H1 (cell line): Measurements from ENCODE around the gene MBTPS1. TPM values are rescaled to one million over a fixed set of nuclear protein-coding genes. Genes with fewer than 3 reads are reported as not detected.

Experiments
- CTCF ChIA-PET: fragments of 300-600 bp; sonication (Branson Sonifier 250); formaldehyde crosslinking; loops from one replicate; lab custom pipeline; 2021; ENCODE audit not compliant: partially characterized antibody; lab: Charles Lee
- POLR2A ChIA-PET: fragments of 300-600 bp; sonication (Branson Sonifier 250); formaldehyde crosslinking; loops from one replicate; lab custom pipeline; 2021; ENCODE audit warnings: inconsistent platforms; ENCODE audit not compliant: partially characterized antibody; lab: Charles Lee
- DNase-seq, 2 experiments: peaks; one replicate each; pipeline versions ENCODE4 v3.0.0 to v3.0.0-alpha.2; 2010 to 2022; ENCODE audit warnings: low spot score in 2 of 2, low read depth in 1 of 2, mixed read lengths in 1 of 2
- FAIRE-seq: peaks from 2 replicates; lab custom pipeline; 2011; peaks lifted over from hg19 to GRCh38; lab: Jason Lieb, UNC
- H2AFZ ChIP-seq: 2 replicates; pipeline ENCODE4 v1.8.1; 2012; ENCODE audit warnings: low read length, inconsistent platforms
- H2AK5ac ChIP-seq: 2 replicates; pipeline ENCODE4 v1.6.1; 2013; ENCODE audit warnings: low read depth, low read length
- H2BK120ac ChIP-seq: replicated peaks from 2 replicates; pipeline ENCODE3; 2013; ENCODE audit warnings: low read depth, low read length, inconsistent platforms
- H2BK12ac ChIP-seq: 2 replicates; pipeline ENCODE4 v1.6.1; 2013; ENCODE audit warnings: low read depth, low read length
- H2BK15ac ChIP-seq: 2 replicates; pipeline ENCODE4 v1.6.1; 2013; ENCODE audit warnings: low read length
- H2BK20ac ChIP-seq: 2 replicates; pipeline ENCODE4 v1.6.1; 2013; ENCODE audit warnings: low read length
- H2BK5ac ChIP-seq: 2 replicates; pipeline ENCODE4 v1.6.1; 2013; ENCODE audit warnings: low read depth, low read length
- H3K14ac ChIP-seq: 2 replicates; pipeline ENCODE4 v1.6.1; 2013; ENCODE audit warnings: inconsistent platforms; ENCODE audit not compliant: insufficient read length
- H3K18ac ChIP-seq: 2 replicates; pipeline ENCODE4 v1.6.1; 2013; ENCODE audit warnings: low read length; ENCODE audit errors: extremely low read depth
- H3K23ac ChIP-seq: 2 replicates; pipeline ENCODE4 v1.6.1; 2013; ENCODE audit warnings: inconsistent platforms; ENCODE audit not compliant: insufficient read length
- H3K23me2 ChIP-seq: 2 replicates; pipeline ENCODE4 v1.6.1; 2013; ENCODE audit warnings: low read depth, low read length
- H3K27ac ChIP-seq: 2 replicates; pipeline ENCODE4 v1.6.1; 2011; ENCODE audit warnings: low read depth, low read length, inconsistent platforms
- H3K27me3 ChIP-seq, 4 experiments: replicated peaks in 1 of 4; 1 replicate in 1 of 4; 2 replicates in 3 of 4; pipeline versions ENCODE4 v1.6.1 to v1.8.1; 2011 to 2013; ENCODE audit warnings: low read length in 3 of 4, mild to moderate bottlenecking in 3 of 4, inconsistent platforms in 2 of 4, mixed read lengths in 2 of 4, moderate library complexity in 1 of 4; ENCODE audit not compliant: control insufficient read depth in 3 of 4, insufficient read depth in 3 of 4; ENCODE audit errors: extremely low read depth in 1 of 4
- H3K36me3 ChIP-seq, 4 experiments: 2 replicates each; pipeline versions ENCODE4 v1.6.1 to v1.8.1; 2011 to 2013; ENCODE audit warnings: mild to moderate bottlenecking in 4 of 4, low read length in 3 of 4, moderate library complexity in 2 of 4, control low read depth in 1 of 4, inconsistent platforms in 1 of 4; ENCODE audit not compliant: insufficient read depth in 4 of 4, control insufficient read depth in 2 of 4
- H3K4ac ChIP-seq: replicated peaks from 2 replicates; pipeline ENCODE3; 2013; ENCODE audit warnings: low read length, low read depth, mixed read lengths, inconsistent platforms; ENCODE audit not compliant: insufficient read length
- H3K4me1 ChIP-seq, 4 experiments: replicated peaks in 1 of 4; 1 replicate in 1 of 4; 2 replicates in 3 of 4; pipeline versions ENCODE4 v1.6.1 to v1.8.1; 2011 to 2013; ENCODE audit warnings: low read length in 3 of 4, inconsistent platforms in 2 of 4, mixed read lengths in 1 of 4; ENCODE audit not compliant: insufficient read depth in 4 of 4, control insufficient read depth in 3 of 4
- H3K4me2 ChIP-seq, 2 experiments: 2 replicates each; pipeline versions ENCODE4 v1.6.1 to v1.8.1; 2011 to 2013; ENCODE audit warnings: low read depth in 2 of 2, low read length in 2 of 2, control low read depth in 1 of 2, inconsistent platforms in 1 of 2, mild to moderate bottlenecking in 1 of 2; ENCODE audit not compliant: insufficient read depth in 1 of 2
- H3K4me3 ChIP-seq, 4 experiments: fragments of 200-600, 300-600 bp in 1 of 4; sonication (generic), shearing (Covaris generic), sonication (Bioruptor Twin) in 1 of 4; 2 replicates each; pipeline versions ENCODE4 v1.5.1 to v1.8.1; 2011 to 2016; ENCODE audit warnings: low read length in 4 of 4, low read depth in 3 of 4, control low read depth in 2 of 4, inconsistent platforms in 2 of 4, mild to moderate bottlenecking in 2 of 4, mixed read lengths in 1 of 4, moderate library complexity in 1 of 4; ENCODE audit not compliant: insufficient read depth in 2 of 4; ENCODE audit errors: extremely low read depth in 1 of 4
- H3K56ac ChIP-seq: replicated peaks from 2 replicates; pipeline ENCODE3; 2013; ENCODE audit warnings: low read depth, mild to moderate bottlenecking, mixed read lengths, low read length, inconsistent platforms; ENCODE audit not compliant: insufficient read length
- H3K79me1 ChIP-seq: 2 replicates; pipeline ENCODE4 v1.6.1; 2013; ENCODE audit warnings: low read depth, low read length, control low read depth
- H3K79me2 ChIP-seq, 2 experiments: 2 replicates each; pipeline versions ENCODE4 v1.6.1 to v1.8.1; 2012 to 2013; ENCODE audit warnings: low read length in 2 of 2, mild to moderate bottlenecking in 2 of 2, inconsistent platforms in 1 of 2; ENCODE audit not compliant: insufficient read depth in 2 of 2, control insufficient read depth in 1 of 2
- H3K9ac ChIP-seq, 4 experiments: replicated peaks in 1 of 4; 1 replicate in 1 of 4; 2 replicates in 3 of 4; pipeline versions ENCODE4 v1.6.1 to v1.8.1; 2011 to 2013; ENCODE audit warnings: low read depth in 3 of 4, low read length in 3 of 4, control low read depth in 2 of 4, mild to moderate bottlenecking in 2 of 4, moderate library complexity in 2 of 4, inconsistent platforms in 1 of 4; ENCODE audit errors: extremely low read depth in 1 of 4
- H3K9me3 ChIP-seq, 2 experiments: 2 replicates each; pipeline versions ENCODE4 v1.6.1 to v1.8.1; 2012 to 2013; ENCODE audit warnings: mild to moderate bottlenecking in 2 of 2, moderate library complexity in 2 of 2, control low read depth in 1 of 2, inconsistent platforms in 1 of 2, low read depth in 1 of 2, low read length in 1 of 2, mixed read lengths in 1 of 2; ENCODE audit not compliant: insufficient read depth in 2 of 2
- H4K20me1 ChIP-seq, 2 experiments: replicated peaks in 1 of 2; 2 replicates each; pipeline versions ENCODE3 to v1.8.1; 2011 to 2013; ENCODE audit warnings: inconsistent platforms in 2 of 2, low read length in 2 of 2, mild to moderate bottlenecking in 1 of 2; ENCODE audit not compliant: insufficient read depth in 2 of 2, control insufficient read depth in 1 of 2
- H4K5ac ChIP-seq: 2 replicates; pipeline ENCODE4 v1.6.1; 2013; ENCODE audit warnings: low read length, low read depth, mixed read lengths, inconsistent platforms; ENCODE audit not compliant: insufficient read length
- H4K8ac ChIP-seq: 2 replicates; pipeline ENCODE4 v1.8.0; 2013; ENCODE audit warnings: mild to moderate bottlenecking, moderate library complexity, low read length, inconsistent platforms; ENCODE audit not compliant: insufficient read depth; ENCODE audit errors: extremely low read depth
- H4K91ac ChIP-seq: replicated peaks from 2 replicates; pipeline ENCODE3; 2013; ENCODE audit warnings: low read length, mixed read lengths, inconsistent platforms; ENCODE audit not compliant: insufficient read length
- CTCF ChIP-seq, 3 experiments: IDR thresholded peaks; 1 replicate in 2 of 3; 2 replicates in 1 of 3; pipeline versions ENCODE4 v1.5.1 to v1.6.1; 2011; ENCODE audit warnings: low read length in 3 of 3, mild to moderate bottlenecking in 3 of 3, inconsistent platforms in 2 of 3, low read depth in 1 of 3, moderate library complexity in 1 of 3; ENCODE audit not compliant: insufficient read depth in 1 of 3; ENCODE audit errors: control extremely low read depth in 1 of 3
- JUND ChIP-seq: IDR thresholded peaks from 2 replicates; pipeline ENCODE4 v1.6.1; 2011; ENCODE audit warnings: mild to moderate bottlenecking, improper control_type of control experiment, low read length
- KDM1A ChIP-seq: fragments of 200-600, 300-600 bp; sonication (generic); IDR thresholded peaks from 2 replicates; pipeline ENCODE4 v1.7.1; 2016; ENCODE audit warnings: mild to moderate bottlenecking, low read length, borderline replicate concordance
- RAD21 ChIP-seq, 2 experiments: IDR thresholded peaks in 1 of 2; conservative IDR thresholded peaks in 1 of 2; 2 replicates each; pipeline ENCODE4 v1.6.1; 2011; ENCODE audit warnings: low read depth in 2 of 2, low read length in 2 of 2, improper control_type of control experiment in 1 of 2, inconsistent platforms in 1 of 2, mild to moderate bottlenecking in 1 of 2, moderate library complexity in 1 of 2
- RBBP5 ChIP-seq: IDR thresholded peaks from 2 replicates; pipeline ENCODE4 v1.7.1; 2012; ENCODE audit warnings: low read depth, mild to moderate bottlenecking, inconsistent platforms, low read length, moderate library complexity, borderline replicate concordance
- RFX5 ChIP-seq: IDR thresholded peaks from 2 replicates; pipeline ENCODE4 v1.6.1; 2011; ENCODE audit warnings: low read depth, low read length, improper control_type of control experiment, borderline replicate concordance
- SRF ChIP-seq: IDR thresholded peaks from 2 replicates; pipeline ENCODE4 v1.6.1; 2011; ENCODE audit warnings: mild to moderate bottlenecking, low read depth, low read length, moderate library complexity
- whole genome bisulfite sequencing, 2 experiments: shearing (Covaris generic) in 1 of 2; methylation state at CpG; one replicate each; pipeline versions ENCODE4 v1.1.6 to v1.1.7; 2013 to 2015; ENCODE audit warnings: low lambda C conversion rate in 2 of 2, mixed read lengths in 2 of 2, inconsistent platforms in 1 of 2, low coverage in 1 of 2, missing lambda C conversion rate in 1 of 2; ENCODE audit not compliant: insufficient replicate concordance in 2 of 2, insufficient coverage in 1 of 2, insufficient read length in 1 of 2; ENCODE audit errors: extremely low coverage in 1 of 2, missing lambda C conversion rate in 1 of 2; 5-methylcytosine and 5-hydroxymethylcytosine counted together
- polyA plus RNA-seq, 7 experiments: library from polyadenylated mRNA; depleted of rRNA in 3 of 7; stranded (reverse) in 5 of 7; unstranded in 2 of 7; fragments of >200 nt in 5 of 7; fragments of 200-250 nt in 2 of 7; gene quantifications; 1 replicate in 5 of 7; 2 replicates in 1 of 7; 4 replicates in 1 of 7; pipeline versions ENCODE4 v1.2.1 to v1.2.3, GENCODE V29; 2011 to 2013; ENCODE audit warnings: missing spikeins in 2 of 7, mixed read lengths in 2 of 7
- total RNA-seq: library from RNA; stranded (reverse); fragmentation: NEBNext Ultra II Directional; extraction: Animal tissue kit (Norgen Biotek cat#: 25700); gene quantifications from 2 replicates; pipeline ENCODE4 v1.2.1, GENCODE V29; 2021

The MBTPS1 gene
- total and polyA plus RNA-seq, 2 of the 8 experiments (the other 6 are each of a cell fraction or from before 2014, with no cell fraction given): 30.6 to 53.3 TPM

GRCh38 chr16:84044118-84044488 lies 72.6 kb downstream of the MBTPS1 start:
- TF ChIP-seq CTCF (IDR thresholded peaks at IDR 0.05; ENCODE audit: control extremely low read depth in 1 of 3, insufficient read depth in 1 of 3, low read depth in 1 of 3, low read length in 3 of 3) (peak; percentile 61 to 76 (median 76)), JUND (no peak), SRF (no peak), RFX5 (no peak), RBBP5 (no peak), RAD21 (IDR thresholded peaks at IDR 0.05 in 1 of 2, conservative IDR thresholded peaks at IDR 0.05 in 1 of 2; ENCODE audit: low read depth in 2 of 2, low read length in 2 of 2) (peak; percentile 66 to 69), KDM1A (no peak)
- DNase-seq (peak in 1 of 2 experiments; percentile 19), FAIRE-seq (peak; percentile 71)
- Histone ChIP-seq H3K18ac (no peak overlapping the region), H4K8ac (no peak overlapping the region), H2BK20ac (no peak overlapping the region), H3K14ac (no peak overlapping the region), H4K91ac (no peak overlapping the region), H3K56ac (no peak overlapping the region), H3K4me2 (no peak overlapping the region), H3K23ac (no peak overlapping the region), H3K23me2 (no peaks in the 10 kb centered on the region), H4K5ac (no peak overlapping the region), H2BK12ac (no peak overlapping the region), H3K79me2 (no peaks in the 10 kb centered on the region), H2BK15ac (no peak overlapping the region), H2AFZ (no peak overlapping the region), H2BK5ac (no peak overlapping the region), H3K4me1 (peaks cover 0 to 12% (median 9%) of the 10 kb centered on the region in 4 experiments; a peak in 6 of 7 replicates), H4K20me1 (no peaks in the 10 kb centered on the region), H3K79me1 (no peaks in the 10 kb centered on the region), H3K4me3 (no peak overlapping the region), H3K27me3 (no peaks in the 10 kb centered on the region; a peak in 1 of 7 replicates), H3K9me3 (no peaks in the 10 kb centered on the region), H3K27ac (no peak overlapping the region), H3K4ac (no peak overlapping the region), H3K9ac (no peak overlapping the region), H2BK120ac (no peak overlapping the region), H2AK5ac (no peak overlapping the region), H3K36me3 (no peaks in the 10 kb centered on the region)
- POLR2A ChIA-PET: interaction anchor here (0.9 to 2.2 kb wide), 6 partner anchors 12 to 91 kb away, joined by 3 to 10 read pairs (median 4); partner anchors contain the start of genes MBTPS1 and OSGIN1
- CTCF ChIA-PET: interaction anchor here (0.7 to 12.8 kb wide), 25 partner anchors 9 to 114 kb away, joined by 3 to 267 read pairs (median 6); partner anchors contain the start of genes MBTPS1 and OSGIN1
- WGBS, 2 experiments: 60% methylated on average over 5 of the region's 5 CpGs; no CpG with 5 or more reads in 1 of the 2 experiments
